DND-41 (cell line): ENCODE data around the gene GALM.

ENCODE experiments used
- EZH2 ChIP-seq: IDR thresholded peaks from 3 replicates; pipeline ENCODE4 v1.6.1; 2012; ENCODE audit warnings: borderline replicate concordance, low read depth, mild to moderate bottlenecking, moderate library complexity, low read length, inconsistent platforms; ENCODE audit not compliant: severe bottlenecking
- TF ChIP-seq, protein P1 (sequence below): IDR thresholded peaks from 2 replicates; pipeline ENCODE4 v1.5.1; 2012; ENCODE audit warnings: borderline replicate concordance, low read length, moderate library complexity, mild to moderate bottlenecking; ENCODE audit not compliant: poor library complexity, severe bottlenecking; ENCODE audit errors: extremely low read depth

DNA sequence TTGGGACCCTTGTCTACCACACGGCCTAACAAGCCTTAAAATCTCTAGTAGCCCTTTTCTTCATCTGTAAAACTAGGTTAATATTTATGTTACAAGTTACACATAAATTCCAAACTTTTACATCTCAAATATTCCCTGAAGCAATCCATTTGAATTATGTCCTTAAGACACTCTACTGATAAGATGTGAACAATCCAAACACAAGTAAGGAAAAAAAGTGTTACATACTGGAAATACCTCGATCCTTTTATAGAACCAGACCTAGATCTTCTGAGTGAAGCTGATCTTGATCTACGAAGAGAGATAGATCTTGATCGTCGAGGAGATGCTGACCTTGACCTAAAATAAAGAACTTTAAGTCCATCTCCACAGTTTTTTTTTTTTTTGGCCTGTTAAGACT lies 81.9 kb downstream of the GALM start:
- TF ChIP-seq, protein P1, sequence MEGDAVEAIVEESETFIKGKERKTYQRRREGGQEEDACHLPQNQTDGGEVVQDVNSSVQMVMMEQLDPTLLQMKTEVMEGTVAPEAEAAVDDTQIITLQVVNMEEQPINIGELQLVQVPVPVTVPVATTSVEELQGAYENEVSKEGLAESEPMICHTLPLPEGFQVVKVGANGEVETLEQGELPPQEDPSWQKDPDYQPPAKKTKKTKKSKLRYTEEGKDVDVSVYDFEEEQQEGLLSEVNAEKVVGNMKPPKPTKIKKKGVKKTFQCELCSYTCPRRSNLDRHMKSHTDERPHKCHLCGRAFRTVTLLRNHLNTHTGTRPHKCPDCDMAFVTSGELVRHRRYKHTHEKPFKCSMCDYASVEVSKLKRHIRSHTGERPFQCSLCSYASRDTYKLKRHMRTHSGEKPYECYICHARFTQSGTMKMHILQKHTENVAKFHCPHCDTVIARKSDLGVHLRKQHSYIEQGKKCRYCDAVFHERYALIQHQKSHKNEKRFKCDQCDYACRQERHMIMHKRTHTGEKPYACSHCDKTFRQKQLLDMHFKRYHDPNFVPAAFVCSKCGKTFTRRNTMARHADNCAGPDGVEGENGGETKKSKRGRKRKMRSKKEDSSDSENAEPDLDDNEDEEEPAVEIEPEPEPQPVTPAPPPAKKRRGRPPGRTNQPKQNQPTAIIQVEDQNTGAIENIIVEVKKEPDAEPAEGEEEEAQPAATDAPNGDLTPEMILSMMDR = no peak
- no peak for TF ChIP-seq EZH2
